Mesenchymal stem cell (in vitro differentiated cells and primary cell): ENCODE data around the gene VPREB3.

Experiments
- DNase-seq: peaks from one replicate; pipeline ENCODE4 v3.0.0-alpha.2; 2013
- H2AFZ ChIP-seq: one replicate; pipeline ENCODE4 v1.6.1; 2013; ENCODE audit warnings: low read depth, mild to moderate bottlenecking, control low read depth, inconsistent platforms, low read length, moderate library complexity
- H2AK5ac ChIP-seq: 2 replicates; pipeline ENCODE4 v1.6.1; 2013; ENCODE audit warnings: low read length, moderate library complexity, mild to moderate bottlenecking, inconsistent platforms; ENCODE audit not compliant: severe bottlenecking
- H2BK120ac ChIP-seq: one replicate; pipeline ENCODE4 v1.6.1; 2013; ENCODE audit warnings: low read depth, mild to moderate bottlenecking, inconsistent platforms, low read length, moderate library complexity
- H2BK12ac ChIP-seq, 2 experiments: one replicate each; pipeline ENCODE4 v1.6.1; 2013; ENCODE audit warnings: inconsistent platforms in 2 of 2, low read length in 2 of 2, mild to moderate bottlenecking in 2 of 2, moderate library complexity in 2 of 2, control low read depth in 1 of 2
- H2BK15ac ChIP-seq: one replicate; pipeline ENCODE4 v1.6.1; 2013; ENCODE audit warnings: mild to moderate bottlenecking, low read depth, inconsistent platforms; ENCODE audit not compliant: poor library complexity, severe bottlenecking
- H2BK5ac ChIP-seq: 2 replicates; pipeline ENCODE4 v1.6.1; 2013; ENCODE audit warnings: low read depth, mild to moderate bottlenecking, low read length, control low read depth, inconsistent platforms; ENCODE audit not compliant: poor library complexity, severe bottlenecking
- H3K14ac ChIP-seq, 2 experiments: one replicate each; pipeline ENCODE4 v1.6.1; 2013; ENCODE audit warnings: inconsistent platforms in 2 of 2, low read length in 2 of 2, control low read depth in 1 of 2, mild to moderate bottlenecking in 1 of 2, moderate library complexity in 1 of 2
- H3K18ac ChIP-seq, 2 experiments: one replicate each; pipeline ENCODE4 v1.6.1; 2013; ENCODE audit warnings: inconsistent platforms in 2 of 2, low read length in 2 of 2, control low read depth in 1 of 2, low read depth in 1 of 2, mild to moderate bottlenecking in 1 of 2
- H3K23ac ChIP-seq, 2 experiments: one replicate each; pipeline ENCODE4 v1.6.1; 2013; ENCODE audit warnings: inconsistent platforms in 2 of 2, low read length in 2 of 2, mild to moderate bottlenecking in 2 of 2, moderate library complexity in 2 of 2, control low read depth in 1 of 2
- H3K27ac ChIP-seq: 2 replicates; pipeline ENCODE4 v1.5.1; 2013; ENCODE audit warnings: mild to moderate bottlenecking, moderate library complexity, low read length, control low read depth, inconsistent platforms; ENCODE audit not compliant: poor library complexity, severe bottlenecking
- H3K27me3 ChIP-seq, 2 experiments: 2 replicates each; pipeline versions ENCODE4 v1.6.1 to v1.7.0; 2013; ENCODE audit warnings: low read length in 2 of 2, mild to moderate bottlenecking in 2 of 2, moderate library complexity in 2 of 2, control low read depth in 1 of 2, inconsistent platforms in 1 of 2; ENCODE audit not compliant: control insufficient read depth in 1 of 2, insufficient read depth in 1 of 2
- H3K36me3 ChIP-seq, 2 experiments: 2 replicates each; pipeline versions ENCODE4 v1.6.1 to v1.7.0; 2013; ENCODE audit warnings: low read length in 2 of 2, control low read depth in 1 of 2, inconsistent platforms in 1 of 2, low read depth in 1 of 2, mild to moderate bottlenecking in 1 of 2; ENCODE audit not compliant: insufficient read depth in 2 of 2, control insufficient read depth in 1 of 2
- H3K4ac ChIP-seq, 2 experiments: one replicate each; pipeline ENCODE4 v1.6.1; 2013; ENCODE audit warnings: inconsistent platforms in 2 of 2, low read length in 2 of 2, mild to moderate bottlenecking in 2 of 2, moderate library complexity in 2 of 2, control low read depth in 1 of 2, low read depth in 1 of 2
- H3K4me1 ChIP-seq: 2 replicates; pipeline ENCODE4 v1.6.1; 2013; ENCODE audit warnings: low read depth, low read length, control low read depth; ENCODE audit not compliant: control insufficient read depth, insufficient read depth
- H3K4me2 ChIP-seq: 2 replicates; pipeline ENCODE4 v1.6.1; 2013; ENCODE audit warnings: low read length, mild to moderate bottlenecking, inconsistent platforms; ENCODE audit not compliant: poor library complexity, severe bottlenecking
- H3K4me3 ChIP-seq, 2 experiments: 2 replicates each; pipeline versions ENCODE4 v1.5.1 to v1.7.0; 2013; ENCODE audit warnings: low read length in 2 of 2, mild to moderate bottlenecking in 2 of 2, control low read depth in 1 of 2, low read depth in 1 of 2; ENCODE audit not compliant: insufficient read depth in 1 of 2
- H3K79me1 ChIP-seq: replicated peaks from 2 replicates; pipeline ENCODE4 v1.6.1; 2013; ENCODE audit warnings: mild to moderate bottlenecking, control low read depth, low read length, inconsistent platforms; ENCODE audit not compliant: poor library complexity, severe bottlenecking
- H3K9ac ChIP-seq: 2 replicates; pipeline ENCODE4 v1.7.0; 2013; ENCODE audit warnings: mild to moderate bottlenecking, low read length, moderate library complexity
- H3K9me3 ChIP-seq: 2 replicates; pipeline ENCODE4 v1.7.0; 2013; ENCODE audit warnings: mild to moderate bottlenecking, low read length; ENCODE audit not compliant: control insufficient read depth
- H4K8ac ChIP-seq: one replicate; pipeline ENCODE4 v1.6.1; 2013; ENCODE audit warnings: inconsistent platforms, mild to moderate bottlenecking, low read length, moderate library complexity
- H4K91ac ChIP-seq: one replicate; pipeline ENCODE4 v1.6.1; 2013; ENCODE audit warnings: mild to moderate bottlenecking, low read length, inconsistent platforms
- whole genome bisulfite sequencing: methylation state at CpG from one replicate; pipeline ENCODE4 v1.1.7; 2013; ENCODE audit warnings: mixed read lengths; 5-methylcytosine and 5-hydroxymethylcytosine counted together

Gene VPREB3

GRCh38 chr22:23784215-23784732 lies 30.0 kb upstream of the VPREB3 start:
- no peak overlapping the region for H2BK5ac ChIP-seq
- H2BK15ac ChIP-seq = peak overlapping the region; percentile 60
- H4K91ac ChIP-seq = no peak overlapping the region
- peaks cover 0 to 10% of the 10 kb centered on the region in 2 experiments for H3K36me3 ChIP-seq
- H3K9ac ChIP-seq = no peak overlapping the region
- H3K27me3 ChIP-seq = no peaks in the 10 kb centered on the region
- peak; percentile 67 for DNase-seq
- H4K8ac ChIP-seq = no peak overlapping the region
- WGBS = 70% methylated on average over 4 of the region's 8 CpGs
- H3K4me1 ChIP-seq = peaks cover 34% of the 10 kb centered on the region
- peak overlapping the region; percentile 73 for H3K27ac ChIP-seq
- H3K18ac ChIP-seq = peak overlapping the region in 1 of 2 experiments; percentile 86
- no peak overlapping the region for H2AFZ ChIP-seq
- peak overlapping the region; percentile 53 to 67 for H2BK12ac ChIP-seq
- H3K14ac ChIP-seq = no peak overlapping the region
- H3K23ac ChIP-seq = no peak overlapping the region
- no peak overlapping the region for H3K4me2 ChIP-seq
- no peaks in the 10 kb centered on the region for H3K9me3 ChIP-seq
- no peak overlapping the region for H3K4ac ChIP-seq
- H2AK5ac ChIP-seq = peak overlapping the region; percentile 94
- peaks cover 1% of the 10 kb centered on the region for H3K79me1 ChIP-seq
- no peak overlapping the region for H2BK120ac ChIP-seq
- no peak overlapping the region for H3K4me3 ChIP-seq

DNA sequence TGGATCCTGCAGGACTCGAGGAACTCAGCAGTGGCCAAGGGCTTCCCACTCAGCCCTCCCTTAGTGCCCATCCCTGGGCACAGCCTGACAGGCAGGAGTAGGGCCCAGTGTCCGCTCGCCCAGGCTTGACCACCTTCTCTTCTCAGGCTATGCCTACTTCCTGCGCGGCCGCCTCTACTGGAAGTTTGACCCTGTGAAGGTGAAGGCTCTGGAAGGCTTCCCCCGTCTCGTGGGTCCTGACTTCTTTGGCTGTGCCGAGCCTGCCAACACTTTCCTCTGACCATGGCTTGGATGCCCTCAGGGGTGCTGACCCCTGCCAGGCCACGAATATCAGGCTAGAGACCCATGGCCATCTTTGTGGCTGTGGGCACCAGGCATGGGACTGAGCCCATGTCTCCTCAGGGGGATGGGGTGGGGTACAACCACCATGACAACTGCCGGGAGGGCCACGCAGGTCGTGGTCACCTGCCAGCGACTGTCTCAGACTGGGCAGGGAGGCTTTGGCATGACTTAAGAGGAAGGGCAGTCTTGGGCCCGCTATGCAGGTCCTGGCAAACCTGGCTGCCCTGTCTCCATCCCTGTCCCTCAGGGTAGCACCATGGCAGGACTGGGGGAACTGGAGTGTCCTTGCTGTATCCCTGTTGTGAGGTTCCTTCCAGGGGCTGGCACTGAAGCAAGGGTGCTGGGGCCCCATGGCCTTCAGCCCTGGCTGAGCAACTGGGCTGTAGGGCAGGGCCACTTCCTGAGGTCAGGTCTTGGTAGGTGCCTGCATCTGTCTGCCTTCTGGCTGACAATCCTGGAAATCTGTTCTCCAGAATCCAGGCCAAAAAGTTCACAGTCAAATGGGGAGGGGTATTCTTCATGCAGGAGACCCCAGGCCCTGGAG lies 29.3 kb upstream of the VPREB3 start:
- Histone ChIP-seq H2BK12ac (peak overlapping the region; percentile 38 to 87), H3K14ac (peak overlapping the region in 1 of 2 experiments; percentile 5), H3K9me3 (no peaks in the 10 kb centered on the region), H2BK5ac (no peak overlapping the region), H3K4me3 (no peak overlapping the region), H3K79me1 (peaks cover 1% of the 10 kb centered on the region), H3K23ac (no peak overlapping the region), H3K9ac (no peak overlapping the region), H2BK15ac (peak overlapping the region; percentile 60), H4K8ac (peak overlapping the region; percentile 51), H2BK120ac (no peak overlapping the region), H3K36me3 (peaks cover 0 to 15% of the 10 kb centered on the region in 2 experiments), H3K4me1 (peaks cover 34% of the 10 kb centered on the region), H3K27me3 (no peaks in the 10 kb centered on the region), H3K4ac (peak overlapping the region in 1 of 2 experiments; percentile 9), H4K91ac (peak overlapping the region; percentile 64), H2AFZ (no peak overlapping the region), H3K4me2 (no peak overlapping the region), H2AK5ac (peak overlapping the region; percentile 94), H3K18ac (peak overlapping the region; percentile 11 to 86), H3K27ac (peak overlapping the region; percentile 17)
- no peak for DNase-seq
- 84% methylated on average over 15 of the region's 15 CpGs for WGBS

DNA sequence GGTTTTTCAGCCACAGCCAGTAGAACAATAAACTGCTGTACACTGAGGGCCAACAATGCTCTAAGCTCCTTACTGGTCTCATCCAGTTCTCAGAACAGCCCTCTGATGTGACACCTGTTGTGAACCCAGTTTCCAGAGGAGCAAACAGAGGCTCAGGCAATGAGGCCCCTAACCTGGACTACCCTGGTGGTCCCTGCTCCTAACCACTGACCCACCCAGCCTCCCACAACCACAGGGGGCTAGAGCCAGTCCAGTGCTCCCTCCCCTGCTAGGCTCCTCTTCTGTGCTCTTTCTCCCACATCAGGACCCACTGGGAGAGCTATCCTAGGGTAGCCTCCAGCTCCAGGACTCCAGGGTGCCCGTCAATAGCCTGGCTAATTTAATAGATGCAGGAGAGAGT lies 28.5 kb upstream of the VPREB3 start:
- Histone ChIP-seq H3K23ac (no peak overlapping the region), H3K14ac (no peak overlapping the region)
- 74% methylated on average over 1 of the region's 1 CpG for WGBS

GRCh38 chr22:23782252-23782651 lies 28.0 kb upstream of the VPREB3 start:
- Histone ChIP-seq H3K23ac (no peak overlapping the region), H2BK12ac (peak overlapping the region in 1 of 2 experiments; percentile 60), H2BK120ac (no peak overlapping the region), H3K14ac (no peak overlapping the region), H3K9ac (peak overlapping the region; percentile 7), H3K4me1 (peaks cover 39% of the 10 kb centered on the region), H3K27me3 (no peaks in the 10 kb centered on the region), H3K18ac (peak overlapping the region in 1 of 2 experiments; percentile 63), H3K9me3 (no peaks in the 10 kb centered on the region), H3K4ac (no peak overlapping the region), H3K4me3 (no peak overlapping the region), H3K27ac (no peak overlapping the region), H2BK15ac (no peak overlapping the region), H3K79me1 (peaks cover 1% of the 10 kb centered on the region), H4K8ac (no peak overlapping the region), H3K4me2 (no peak overlapping the region), H2AFZ (no peak overlapping the region), H2AK5ac (peak overlapping the region; percentile 27), H4K91ac (peak overlapping the region; percentile 44), H2BK5ac (no peak overlapping the region), H3K36me3 (peaks cover 0 to 15% of the 10 kb centered on the region in 2 experiments)
- 94% methylated on average over 16 of the region's 16 CpGs for WGBS
- DNase-seq = no peak

More for the DNA sequence above, 28.5 kb upstream of the VPREB3 start:
- Histone ChIP-seq H2AK5ac (peak overlapping the region; percentile 8), H3K4ac (no peak overlapping the region), H2AFZ (no peak overlapping the region), H3K36me3 (peaks cover 0 to 15% of the 10 kb centered on the region in 2 experiments), H3K79me1 (peaks cover 1% of the 10 kb centered on the region), H3K27me3 (no peaks in the 10 kb centered on the region), H2BK15ac (no peak overlapping the region), H2BK12ac (no peak overlapping the region), H3K4me2 (no peak overlapping the region), H3K9ac (no peak overlapping the region), H3K4me3 (no peak overlapping the region), H2BK120ac (no peak overlapping the region), H4K91ac (no peak overlapping the region), H2BK5ac (no peak overlapping the region), H3K18ac (no peak overlapping the region), H4K8ac (no peak overlapping the region), H3K9me3 (no peaks in the 10 kb centered on the region), H3K4me1 (peaks cover 38% of the 10 kb centered on the region), H3K27ac (no peak overlapping the region)
- DNase-seq = no peak
